ENCODE data around the gene SNW1.
A peak's percentile ranks its signal among the peaks of the same experiment; 100 is the strongest.
"Not testable (repeated sequence)": the region's sequence is repeated elsewhere in the genome, so short reads cannot be mapped to it uniquely, and the experiment has no call there.

Gene SNW1

DNA sequence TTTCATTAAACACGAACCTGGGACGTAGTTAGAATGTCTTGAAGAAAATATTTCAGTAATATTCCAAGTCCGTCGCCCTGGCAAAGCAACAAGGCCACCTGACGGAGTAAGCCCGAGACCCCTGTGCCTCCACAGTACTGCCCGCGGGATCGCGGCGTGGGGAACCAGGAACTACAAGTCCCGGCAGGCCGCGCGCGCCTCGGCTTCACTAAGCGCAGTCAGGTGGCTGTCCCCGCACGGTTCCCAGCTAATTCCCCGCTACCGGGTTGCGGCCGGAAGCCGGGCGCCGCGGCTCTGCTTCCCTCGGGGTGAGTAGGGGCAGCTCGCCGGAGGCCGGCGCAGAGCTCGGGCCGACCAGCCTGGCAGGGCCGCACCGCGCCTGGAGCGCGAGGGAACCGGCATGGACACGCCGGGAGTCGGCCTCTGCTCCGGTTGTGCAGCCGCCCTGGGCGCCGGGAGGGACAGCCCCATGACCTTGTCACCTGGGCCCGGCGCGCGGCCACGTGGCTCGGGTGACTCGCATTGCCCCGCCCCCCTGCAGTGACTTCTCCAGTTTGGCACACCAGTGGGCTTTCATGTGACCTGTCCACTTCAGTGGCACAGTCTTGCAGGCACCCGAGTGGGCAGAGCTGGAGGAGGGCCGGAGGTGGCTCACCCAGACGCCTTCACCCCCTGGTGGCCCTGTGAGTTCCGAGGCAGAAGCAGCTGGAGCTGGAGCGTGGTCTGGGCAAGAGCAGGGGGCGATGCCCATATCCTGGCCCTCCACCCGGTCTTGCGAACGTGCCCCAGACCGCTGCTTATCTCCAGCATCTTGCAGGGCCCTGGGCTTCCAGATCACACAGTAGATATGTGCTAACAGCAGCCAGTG is 39.1 kb upstream of the SNW1 start, which contains the start of gene ADCK1:
TSS of gene ADCK1 (plus strand) at position 247 of the 868 bp plus-strand sequence. CDS start 18,870 bp downstream, outside the sequence.
- H3K27ac ChIP-seq = peak within 1 kb of the TSS; percentile 68
- POLR2A ChIA-PET (ENCODE audit: low non-redundant PET) = interaction anchor here (0.6 kb wide), 1 partner anchor 22 kb away, joined by 3 read pairs; no protein-coding TSS in a partner anchor
- CTCF ChIA-PET = interaction anchor here (0.5 kb wide), 1 partner anchor 222 kb away, joined by 4 read pairs; no protein-coding TSS in a partner anchor
- DNase-seq (ENCODE audit: low spot score) = peak; percentile 66
- TF ChIP-seq, protein P1, sequence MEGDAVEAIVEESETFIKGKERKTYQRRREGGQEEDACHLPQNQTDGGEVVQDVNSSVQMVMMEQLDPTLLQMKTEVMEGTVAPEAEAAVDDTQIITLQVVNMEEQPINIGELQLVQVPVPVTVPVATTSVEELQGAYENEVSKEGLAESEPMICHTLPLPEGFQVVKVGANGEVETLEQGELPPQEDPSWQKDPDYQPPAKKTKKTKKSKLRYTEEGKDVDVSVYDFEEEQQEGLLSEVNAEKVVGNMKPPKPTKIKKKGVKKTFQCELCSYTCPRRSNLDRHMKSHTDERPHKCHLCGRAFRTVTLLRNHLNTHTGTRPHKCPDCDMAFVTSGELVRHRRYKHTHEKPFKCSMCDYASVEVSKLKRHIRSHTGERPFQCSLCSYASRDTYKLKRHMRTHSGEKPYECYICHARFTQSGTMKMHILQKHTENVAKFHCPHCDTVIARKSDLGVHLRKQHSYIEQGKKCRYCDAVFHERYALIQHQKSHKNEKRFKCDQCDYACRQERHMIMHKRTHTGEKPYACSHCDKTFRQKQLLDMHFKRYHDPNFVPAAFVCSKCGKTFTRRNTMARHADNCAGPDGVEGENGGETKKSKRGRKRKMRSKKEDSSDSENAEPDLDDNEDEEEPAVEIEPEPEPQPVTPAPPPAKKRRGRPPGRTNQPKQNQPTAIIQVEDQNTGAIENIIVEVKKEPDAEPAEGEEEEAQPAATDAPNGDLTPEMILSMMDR (conservative IDR thresholded peaks at IDR 0.05; ENCODE audit: low read depth) = no peak

DNA sequence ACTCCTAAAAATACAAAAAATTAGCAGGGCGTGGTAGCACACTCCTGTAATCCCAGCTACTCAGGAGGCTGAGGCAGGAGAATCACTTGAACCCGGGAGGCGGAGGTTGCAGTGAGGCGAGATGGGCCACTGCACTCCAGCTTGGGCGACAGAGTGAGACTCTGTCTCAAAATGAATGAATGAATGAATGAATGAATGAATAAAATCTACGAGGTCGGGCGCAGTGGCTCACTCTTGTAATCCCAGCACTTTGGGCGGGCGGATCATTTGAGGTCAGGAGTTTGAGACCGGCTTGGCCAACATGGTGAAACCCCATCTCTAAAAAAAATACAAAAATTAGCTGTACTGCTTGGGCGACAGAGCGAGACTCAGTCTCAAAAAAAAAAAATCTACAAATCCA is 38.5 kb upstream of the SNW1 start:
- POLR2A ChIA-PET (ENCODE audit: low non-redundant PET) = interaction anchor here (0.6 kb wide), 1 partner anchor 21 kb away, joined by 3 read pairs; no protein-coding TSS in a partner anchor
- DNase-seq (ENCODE audit: low spot score); CTCF ChIA-PET: not testable (repeated sequence)

DNA sequence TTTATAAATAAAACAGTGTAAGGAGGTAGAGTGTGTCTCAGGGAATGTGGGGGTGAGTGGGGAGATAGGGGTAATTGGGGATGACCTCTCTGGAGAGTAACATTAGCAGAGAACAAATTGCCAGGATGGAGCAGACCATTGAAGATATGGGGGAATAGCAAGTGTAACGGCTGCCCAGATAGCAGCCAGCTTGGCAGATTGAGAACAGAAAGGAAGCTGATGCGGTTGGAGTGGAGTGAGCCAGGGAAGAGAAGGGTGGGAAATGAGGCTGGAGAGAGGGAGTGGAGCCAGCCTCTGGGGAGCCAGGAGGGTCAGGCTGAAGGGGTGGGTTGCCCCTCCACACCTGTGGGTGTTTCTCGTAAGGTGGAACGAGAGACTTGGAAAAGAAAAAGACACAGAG is 33.4 kb upstream of the SNW1 start:
- TF ChIP-seq, protein P1 (conservative IDR thresholded peaks at IDR 0.05; ENCODE audit: low read depth) = no peak
- ChIA-PET CTCF (no interaction called here), POLR2A (ENCODE audit: low non-redundant PET) (no interaction called here)
- no peak for DNase-seq (ENCODE audit: low spot score)
- no peak overlapping the region for H3K27ac ChIP-seq

More for the DNA sequence above, 38.5 kb upstream of the SNW1 start:
- H3K27ac ChIP-seq = peak overlapping the region; percentile 68; the same call in 1 of the 2 replicates

DNA sequence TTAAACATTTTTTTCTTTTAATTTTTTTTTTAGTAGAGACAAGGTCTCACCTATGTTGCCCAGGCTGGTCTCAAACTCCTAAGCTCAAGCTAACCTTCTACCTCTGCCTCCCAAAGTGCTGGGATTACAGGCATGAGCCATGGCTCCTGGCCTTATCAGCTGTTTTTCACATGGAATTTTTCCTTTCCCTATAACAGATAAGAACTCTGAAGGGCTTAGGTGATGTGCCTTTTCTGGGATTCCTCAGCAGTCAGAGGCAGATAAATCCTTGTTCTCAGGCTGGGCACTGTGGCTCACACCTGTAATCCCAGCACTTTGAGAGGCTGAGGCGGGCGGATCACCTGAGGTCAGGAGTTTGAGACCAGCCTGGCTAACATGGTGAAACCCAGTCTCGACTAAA is 32.3 kb upstream of the SNW1 start:
- CTCF ChIA-PET; POLR2A ChIA-PET (ENCODE audit: low non-redundant PET); DNase-seq (ENCODE audit: low spot score); H3K27ac ChIP-seq: not testable (repeated sequence)

DNA sequence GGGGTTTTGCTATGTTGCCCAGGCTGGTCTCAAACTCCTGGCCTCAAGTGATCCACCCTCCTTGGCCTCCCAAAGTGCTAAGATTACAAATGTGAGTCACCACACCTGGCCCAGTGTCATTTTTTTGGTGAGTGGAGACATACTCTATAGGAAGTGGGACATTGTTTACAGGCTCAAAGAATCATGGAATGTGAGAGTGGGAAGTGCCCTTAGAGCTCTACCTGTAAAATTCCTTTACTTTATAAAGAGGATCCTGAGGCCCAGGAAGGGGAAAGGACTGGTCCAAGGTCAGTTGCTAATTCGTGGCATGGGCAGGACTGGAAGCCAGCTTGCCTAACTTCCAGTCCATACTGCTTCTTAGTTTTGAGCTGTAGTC is 30.3 kb upstream of the SNW1 start:
- H3K27ac ChIP-seq = no peak overlapping the region
- DNase-seq (ENCODE audit: low spot score) = no peak
- POLR2A ChIA-PET (ENCODE audit: low non-redundant PET) = interaction anchor here (0.7 kb wide), 1 partner anchor 11 kb away, joined by 3 read pairs; no protein-coding TSS in a partner anchor
- TF ChIP-seq, protein P1 (conservative IDR thresholded peaks at IDR 0.05; ENCODE audit: low read depth) = no peak
- CTCF ChIA-PET = no interaction called here

DNA sequence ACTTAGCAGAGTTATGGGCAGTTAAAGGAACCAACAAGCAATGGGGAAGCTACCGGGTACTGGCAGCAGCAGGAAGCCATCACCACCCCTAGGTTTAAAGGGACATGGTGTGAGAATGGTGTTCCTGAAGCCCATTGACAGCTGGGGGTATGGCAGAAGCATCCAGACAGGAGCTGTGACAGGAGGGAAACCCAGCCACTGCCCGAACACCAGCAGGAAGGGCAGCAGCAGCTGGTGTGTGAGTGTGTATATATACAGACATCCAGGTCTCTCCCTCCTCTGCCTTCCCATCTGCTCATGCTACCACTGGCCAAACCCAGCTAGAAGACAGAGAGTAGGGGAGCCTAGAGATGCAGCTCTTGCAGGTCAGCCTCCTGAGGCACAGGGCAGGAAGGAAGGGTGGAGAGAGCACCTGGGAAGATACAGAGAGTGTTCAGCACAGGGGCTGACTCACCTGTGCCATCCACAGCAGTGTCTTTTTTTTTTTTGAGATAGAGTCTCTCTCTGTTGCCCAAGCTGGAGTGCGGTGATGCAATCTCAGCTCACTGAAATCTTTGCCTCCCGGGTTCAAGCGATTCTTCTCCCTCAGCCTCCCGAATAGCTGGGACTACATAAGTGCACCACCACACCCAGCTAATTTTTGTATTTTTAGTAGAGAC is 29.7 kb upstream of the SNW1 start:
- CTCF ChIA-PET = interaction anchor here (0.7 kb wide), 1 partner anchor 645 kb away, joined by 3 read pairs; no protein-coding TSS in a partner anchor
- H3K27ac ChIP-seq = no peak overlapping the region
- TF ChIP-seq, protein P1 (conservative IDR thresholded peaks at IDR 0.05; ENCODE audit: low read depth) = no peak
- DNase-seq (ENCODE audit: low spot score) = peak; percentile 12
- POLR2A ChIA-PET (ENCODE audit: low non-redundant PET) = interaction anchor here (0.7 kb wide), 1 partner anchor 10 kb away, joined by 3 read pairs; no protein-coding TSS in a partner anchor

DNA sequence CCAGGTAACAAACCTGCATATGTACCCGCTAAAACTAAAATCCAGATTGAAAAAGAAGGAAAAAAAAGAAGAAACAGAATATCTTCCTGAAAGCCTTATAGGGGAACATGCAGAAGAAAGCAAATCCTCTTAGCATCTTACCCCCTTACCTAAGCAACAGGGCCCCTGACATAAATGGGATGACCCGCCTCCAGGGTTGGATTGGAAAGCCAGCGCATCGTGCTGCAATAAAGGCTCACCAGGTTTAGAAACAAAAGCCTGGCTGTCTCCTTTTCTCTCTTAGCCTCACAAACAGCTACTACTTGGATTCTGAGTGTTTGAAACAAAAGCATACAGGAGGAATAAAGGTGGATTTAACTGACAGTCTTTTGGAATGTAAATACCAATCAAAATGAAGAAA is 25.2 kb upstream of the SNW1 start:
- ChIA-PET CTCF (interaction anchor here (0.6 kb wide), 1 partner anchor 871 kb away, joined by 3 read pairs; no protein-coding TSS in a partner anchor), POLR2A (ENCODE audit: low non-redundant PET) (no interaction called here)
- no peak for DNase-seq (ENCODE audit: low spot score)
- H3K27ac ChIP-seq = no peak overlapping the region
- TF ChIP-seq, protein P1 (conservative IDR thresholded peaks at IDR 0.05; ENCODE audit: low read depth) = no peak

Measured in RWPE1 (cell line).